ENCODE data around the gene PCGF3. TPM values are rescaled to one million over a fixed set of nuclear protein-coding genes. Genes with fewer than 3 reads are reported as not detected.
A peak's percentile ranks its signal among the peaks of the same experiment; 100 is the strongest.

Gene PCGF3
- total and polyA plus RNA-seq, 9 of the 15 experiments (the other 6 are each of a cell fraction or from before 2014, with no cell fraction given), result 2.6 to 46.1 (median 20.3) TPM

DNA sequence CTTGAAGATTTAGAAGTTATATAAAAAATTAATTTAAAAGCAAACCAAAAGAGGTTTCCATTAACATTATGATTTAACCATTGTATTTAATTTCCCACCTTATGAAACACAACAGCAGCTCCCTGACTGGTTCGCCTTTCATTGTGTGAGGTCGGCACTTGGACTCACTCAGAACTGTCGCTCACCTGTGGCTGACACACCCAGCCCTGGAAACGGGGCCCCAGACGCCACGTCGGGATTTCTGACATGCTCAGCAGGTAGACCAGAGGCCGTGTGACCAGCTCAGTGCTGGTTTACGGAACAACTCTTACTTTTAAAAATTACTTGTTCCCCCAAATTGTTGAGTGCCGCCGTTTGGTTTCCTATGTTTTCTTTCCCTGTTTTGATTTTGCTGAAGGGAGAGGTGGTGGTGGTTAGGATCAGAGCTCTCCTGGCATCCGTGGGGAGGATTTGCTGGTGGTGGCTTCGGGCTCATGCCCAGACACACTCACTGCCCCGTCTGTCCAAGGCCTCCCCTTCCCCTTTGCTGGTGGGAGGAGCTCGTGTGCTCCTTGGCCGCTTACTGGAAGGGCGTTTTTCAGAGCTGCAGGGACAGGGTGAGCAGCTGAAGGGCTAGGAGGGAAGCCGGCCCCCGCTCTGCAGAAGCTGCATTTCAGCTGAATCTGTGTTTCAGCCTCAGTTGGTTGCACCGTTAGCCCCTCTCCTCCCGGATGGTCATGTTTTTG, 61.1 kb downstream of the PCGF3 start:
- no peak overlapping the region for H3K27ac ChIP-seq (ENCODE audit: extremely low read depth, low read depth, low read length)
- intact Hi-C loops (cut with micrococcal nuclease), result loop anchor here (10.0 kb wide), 1 partner anchor 218 kb away; the partner anchor contains the start of gene IDUA
- H3K9me3 ChIP-seq (replicated peaks; ENCODE audit: control insufficient read depth, insufficient read depth, low read depth, low read length), result peaks cover 10% of the 10 kb centered on the region
- BruUV-seq (replicated peaks), result no TSS peak
- no peaks in the 10 kb centered on the region for H3K27me3 ChIP-seq (ENCODE audit: control insufficient read depth in 2 of 2, insufficient read depth in 2 of 2, low read length in 2 of 2)
- WGBS (ENCODE audit: insufficient coverage, low coverage, missing lambda C conversion rate), result 89% methylated on average over 16 of the region's 21 CpGs
- H3K9me1 ChIP-seq (ENCODE audit: control insufficient read depth, insufficient read depth, low read length), result no peaks in the 10 kb centered on the region
- peaks cover 29% of the 10 kb centered on the region for H3K79me2 ChIP-seq (ENCODE audit: control insufficient read depth, insufficient read depth, low read length)
- ATAC-seq, result 0 out of 3 replicates have a peak, but pooled peaks have one; percentile 21
- no peak overlapping the region for H2AFZ ChIP-seq (ENCODE audit: low read depth, low read length)
- H3K4me3 ChIP-seq, result no peak overlapping the region
- no peak overlapping the region for H3K4me2 ChIP-seq (ENCODE audit: insufficient read depth, low read length)
- in situ Hi-C loops (cut with MboI), result no loop called here
- no peak overlapping the region for H3K9ac ChIP-seq (ENCODE audit: insufficient read depth in 1 of 2, low read depth in 2 of 2, low read length in 2 of 2)
- no peaks in the 10 kb centered on the region for H4K20me1 ChIP-seq (replicated peaks; ENCODE audit: control insufficient read depth, insufficient read depth, low read length)
- no peak for FAIRE-seq
- no peak for DNase-seq (ENCODE audit: extremely low read depth in 1 of 4, low spot score in 3 of 4)
- CTCF ChIA-PET (ENCODE audit: low intra/inter-chr PET ratio), result no interaction called here
- H3K36me3 ChIP-seq (ENCODE audit: control insufficient read depth, insufficient read depth, low read length), result peaks cover 87% of the 10 kb centered on the region
- POLR2A ChIA-PET, result interaction anchor here (0.6 to 2.6 kb wide), 7 partner anchors 9 to 158 kb away, joined by 3 to 17 read pairs (median 4); no protein-coding TSS in a partner anchor
- H3K4me1 ChIP-seq (replicated peaks in 1 of 2; ENCODE audit: control insufficient read depth in 2 of 2, insufficient read depth in 2 of 2, low read length in 2 of 2), result peaks cover 0 to 20% of the 10 kb centered on the region in 2 experiments; a peak in 3 of 5 replicates
- TF ChIP-seq, protein P1, sequence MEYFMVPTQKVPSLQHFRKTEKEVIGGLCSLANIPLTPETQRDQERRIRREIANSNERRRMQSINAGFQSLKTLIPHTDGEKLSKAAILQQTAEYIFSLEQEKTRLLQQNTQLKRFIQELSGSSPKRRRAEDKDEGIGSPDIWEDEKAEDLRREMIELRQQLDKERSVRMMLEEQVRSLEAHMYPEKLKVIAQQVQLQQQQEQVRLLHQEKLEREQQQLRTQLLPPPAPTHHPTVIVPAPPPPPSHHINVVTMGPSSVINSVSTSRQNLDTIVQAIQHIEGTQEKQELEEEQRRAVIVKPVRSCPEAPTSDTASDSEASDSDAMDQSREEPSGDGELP (CRISPR knock-in tag; IDR thresholded peaks at IDR 0.05; ENCODE audit: borderline replicate concordance), result peak; percentile 21; the same call in 1 of the 2 replicates
- TF ChIP-seq SRF (CRISPR knock-in tag; IDR thresholded peaks at IDR 0.05) (no peak), ZBTB33 (CRISPR knock-in tag; IDR thresholded peaks at IDR 0.05) (0 out of 2 replicates have a peak, but pooled peaks have one; percentile 15), SMARCA4 (IDR thresholded peaks at IDR 0.05) (no peak), POLR2H (tag; IDR thresholded peaks at IDR 0.05; ENCODE audit: low read depth) (0 out of 2 replicates have a peak, but pooled peaks have one; percentile 49), CAMTA2 (CRISPR knock-in tag; conservative IDR thresholded peaks at IDR 0.05) (no peak), POLR2A (conservative IDR thresholded peaks at IDR 0.05) (peak; percentile 65), POLR2AphosphoS2 (IDR thresholded peaks at IDR 0.05; ENCODE audit: low read length) (peak; percentile 96), FOXP4 (CRISPR knock-in tag; IDR thresholded peaks at IDR 0.05; ENCODE audit: borderline replicate concordance) (no peak), FIP1L1 (IDR thresholded peaks at IDR 0.05; ENCODE audit: low read depth, low read length, poor library complexity, severe bottlenecking) (no peak), CEBPZ (IDR thresholded peaks at IDR 0.05; ENCODE audit: borderline replicate concordance, low read depth, low read length) (no peak)

Data from K562 (cell line).